ENCODE measurements around the gene EEF2K.

EEF2K gene

DNA sequence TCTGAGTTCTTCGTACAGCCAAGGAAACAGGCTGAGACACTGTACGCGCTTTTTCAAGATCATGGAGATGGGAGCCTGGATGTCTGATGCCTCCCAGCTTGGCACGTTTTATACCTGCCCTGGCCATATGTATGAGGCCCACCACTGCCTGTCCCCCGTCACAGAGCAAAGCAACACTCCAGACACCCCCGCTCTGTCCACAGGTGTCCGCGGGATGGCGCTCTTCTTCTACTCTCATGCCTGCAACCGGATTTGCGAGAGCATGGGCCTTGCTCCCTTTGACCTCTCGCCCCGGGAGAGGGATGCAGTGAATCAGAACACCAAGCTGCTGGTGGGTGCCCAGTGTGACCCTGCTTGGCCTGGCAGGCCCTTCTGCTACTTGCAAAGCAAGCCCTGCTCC lies 51.4 kb downstream of the EEF2K start:
- H3K9me3 ChIP-seq (ENCODE audit: control insufficient read depth, low read length) = peaks cover 7% of the 10 kb centered on the region
- peaks cover 70% of the 10 kb centered on the region for H3K36me3 ChIP-seq (ENCODE audit: control insufficient read depth, insufficient read depth, low read length, severe bottlenecking)
- H3K4me1 ChIP-seq (ENCODE audit: control insufficient read depth, insufficient read depth, low read length) = peaks cover 6% of the 10 kb centered on the region
- no peak for DNase-seq (ENCODE audit: low read depth)
- H3K27me3 ChIP-seq (replicated peaks; ENCODE audit: control insufficient read depth, insufficient read depth, low read length) = no peaks in the 10 kb centered on the region
- H3K4me3 ChIP-seq (ENCODE audit: low read length) = no peak overlapping the region
- no peak overlapping the region for H3K9ac ChIP-seq (ENCODE audit: low read length)

- no peak overlapping the region for H3K4me3 ChIP-seq (ENCODE audit: low read length)
Measured at GRCh38 chr16:22260490-22260889, 54.4 kb downstream of the EEF2K start.

DNA sequence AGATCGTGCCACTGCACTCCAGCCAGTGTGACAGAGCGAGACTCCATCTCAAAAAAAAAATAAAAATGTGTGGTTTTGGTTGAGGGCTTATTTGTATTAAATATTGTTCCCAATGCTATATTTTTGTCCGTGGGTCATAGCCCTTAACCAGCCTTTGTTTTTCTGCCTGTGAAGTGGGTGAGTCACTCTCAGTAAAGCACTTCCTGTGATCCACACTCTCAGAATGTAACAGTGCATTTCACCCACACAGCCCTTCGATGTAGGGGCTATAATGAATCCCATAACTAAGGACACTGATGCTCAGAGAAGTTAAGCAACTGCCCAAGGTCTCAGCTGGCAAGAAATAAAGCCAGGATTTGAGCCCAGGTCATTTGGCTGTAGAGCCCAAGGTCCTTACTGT lies 56.4 kb downstream of the EEF2K start:
- Histone ChIP-seq H3K27me3 (replicated peaks; ENCODE audit: control insufficient read depth, insufficient read depth, low read length) (no peaks in the 10 kb centered on the region), H3K36me3 (ENCODE audit: control insufficient read depth, insufficient read depth, low read length, severe bottlenecking) (peaks cover 78% of the 10 kb centered on the region), H3K9me3 (ENCODE audit: control insufficient read depth, low read length) (no peaks in the 10 kb centered on the region), H3K4me3 (ENCODE audit: low read length) (no peak overlapping the region), H3K4me1 (ENCODE audit: control insufficient read depth, insufficient read depth, low read length) (peaks cover 6% of the 10 kb centered on the region), H3K9ac (ENCODE audit: low read length) (no peak overlapping the region)
- DNase-seq (ENCODE audit: low read depth) = no peak

More at GRCh38 chr16:22260490-22260889, 54.4 kb downstream of the EEF2K start:
- Histone ChIP-seq H3K9ac (ENCODE audit: low read length) (no peak overlapping the region), H3K27me3 (replicated peaks; ENCODE audit: control insufficient read depth, insufficient read depth, low read length) (no peaks in the 10 kb centered on the region), H3K4me1 (ENCODE audit: control insufficient read depth, insufficient read depth, low read length) (peaks cover 6% of the 10 kb centered on the region), H3K36me3 (ENCODE audit: control insufficient read depth, insufficient read depth, low read length, severe bottlenecking) (peaks cover 72% of the 10 kb centered on the region), H3K9me3 (ENCODE audit: control insufficient read depth, low read length) (peaks cover 2% of the 10 kb centered on the region)
- no peak for DNase-seq (ENCODE audit: low read depth)

DNA sequence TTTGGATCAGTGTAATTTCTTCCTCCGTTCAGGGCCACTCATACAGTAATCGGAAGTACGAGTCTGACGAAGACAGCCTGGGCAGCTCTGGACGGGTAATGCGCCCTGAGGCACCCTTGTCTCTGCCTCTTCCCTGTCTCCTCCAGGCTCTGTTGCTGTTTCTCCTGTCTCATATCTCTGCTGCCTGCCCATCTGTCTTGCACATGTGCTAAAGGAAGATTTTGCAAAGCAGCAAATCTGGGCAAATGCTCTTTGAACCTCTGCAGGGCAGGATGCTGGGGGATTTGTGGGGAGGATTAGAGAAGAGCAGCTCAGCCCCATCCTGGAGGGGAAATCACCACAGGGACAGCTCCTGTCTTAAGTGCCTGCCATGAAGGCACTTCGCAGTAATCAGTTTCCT lies 58.7 kb downstream of the EEF2K start:
- peak; percentile 23 for DNase-seq (ENCODE audit: low read depth)
- Histone ChIP-seq H3K4me1 (ENCODE audit: control insufficient read depth, insufficient read depth, low read length) (no peaks in the 10 kb centered on the region), H3K36me3 (ENCODE audit: control insufficient read depth, insufficient read depth, low read length, severe bottlenecking) (peaks cover 79% of the 10 kb centered on the region), H3K4me3 (ENCODE audit: low read length) (no peak overlapping the region), H3K27me3 (replicated peaks; ENCODE audit: control insufficient read depth, insufficient read depth, low read length) (no peaks in the 10 kb centered on the region), H3K9ac (ENCODE audit: low read length) (no peak overlapping the region), H3K9me3 (ENCODE audit: control insufficient read depth, low read length) (no peaks in the 10 kb centered on the region)

DNA sequence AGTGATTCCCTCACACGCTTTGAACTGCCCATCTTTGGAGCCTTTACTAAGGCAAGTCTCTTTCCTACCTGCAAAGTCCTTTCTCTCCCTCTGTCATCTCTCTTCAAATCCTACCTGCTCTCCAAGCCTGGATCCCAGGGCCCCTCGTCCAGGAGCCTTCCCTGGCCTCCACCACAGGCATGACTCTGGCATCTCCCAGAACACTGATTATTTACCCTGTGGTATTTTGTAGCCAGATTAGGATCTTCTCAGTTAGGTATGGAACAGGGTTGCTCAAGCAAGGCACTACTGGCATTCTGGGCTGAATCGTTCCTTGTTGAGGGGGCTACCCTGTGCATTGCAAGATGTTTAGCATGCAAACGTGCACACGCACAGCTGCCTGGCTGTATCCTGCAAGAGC lies 59.3 kb downstream of the EEF2K start:
- peak; percentile 22 for DNase-seq (ENCODE audit: low read depth)
- Histone ChIP-seq H3K4me1 (ENCODE audit: control insufficient read depth, insufficient read depth, low read length) (no peaks in the 10 kb centered on the region), H3K9me3 (ENCODE audit: control insufficient read depth, low read length) (no peaks in the 10 kb centered on the region), H3K27me3 (replicated peaks; ENCODE audit: control insufficient read depth, insufficient read depth, low read length) (no peaks in the 10 kb centered on the region), H3K9ac (ENCODE audit: low read length) (no peak overlapping the region), H3K4me3 (ENCODE audit: low read length) (no peak overlapping the region), H3K36me3 (ENCODE audit: control insufficient read depth, insufficient read depth, low read length, severe bottlenecking) (peaks cover 79% of the 10 kb centered on the region)

DNA sequence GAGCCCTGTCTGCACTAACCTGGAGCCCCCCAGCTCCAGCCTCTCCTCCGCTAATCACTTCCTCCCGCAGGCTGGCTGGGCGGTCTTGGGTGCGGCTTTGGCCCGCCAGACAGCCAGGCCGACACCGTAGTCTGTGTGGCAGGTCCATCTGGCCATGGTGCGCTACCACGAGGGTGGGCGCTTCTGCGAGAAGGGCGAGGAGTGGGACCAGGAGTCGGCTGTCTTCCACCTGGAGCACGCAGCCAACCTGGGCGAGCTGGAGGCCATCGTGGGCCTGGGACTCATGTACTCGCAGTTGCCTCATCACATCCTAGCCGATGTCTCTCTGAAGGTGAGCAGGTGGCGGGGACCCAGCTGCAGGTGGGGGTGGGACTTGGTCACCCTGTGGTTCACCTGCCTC lies 60.5 kb downstream of the EEF2K start:
- H3K36me3 ChIP-seq (ENCODE audit: control insufficient read depth, insufficient read depth, low read length, severe bottlenecking) = peaks cover 82% of the 10 kb centered on the region
- DNase-seq (ENCODE audit: low read depth) = no peak
- H3K27me3 ChIP-seq (replicated peaks; ENCODE audit: control insufficient read depth, insufficient read depth, low read length) = no peaks in the 10 kb centered on the region
- H3K4me1 ChIP-seq (ENCODE audit: control insufficient read depth, insufficient read depth, low read length) = no peaks in the 10 kb centered on the region
- no peak overlapping the region for H3K9ac ChIP-seq (ENCODE audit: low read length)
- H3K4me3 ChIP-seq (ENCODE audit: low read length) = no peak overlapping the region
- H3K9me3 ChIP-seq (ENCODE audit: control insufficient read depth, low read length) = no peaks in the 10 kb centered on the region

GRCh38 chr16:22267764-22268163 lies 61.7 kb downstream of the EEF2K start:
- Histone ChIP-seq H3K9ac (ENCODE audit: low read length) (no peak overlapping the region), H3K9me3 (ENCODE audit: control insufficient read depth, low read length) (no peaks in the 10 kb centered on the region), H3K4me1 (ENCODE audit: control insufficient read depth, insufficient read depth, low read length) (peaks cover 5% of the 10 kb centered on the region), H3K4me3 (ENCODE audit: low read length) (no peak overlapping the region), H3K27me3 (replicated peaks; ENCODE audit: control insufficient read depth, insufficient read depth, low read length) (no peaks in the 10 kb centered on the region), H3K36me3 (ENCODE audit: control insufficient read depth, insufficient read depth, low read length, severe bottlenecking) (peaks cover 89% of the 10 kb centered on the region)
- DNase-seq (ENCODE audit: low read depth) = no peak

GRCh38 chr16:22270525-22270924 lies 64.4 kb downstream of the EEF2K start:
- peaks cover 12% of the 10 kb centered on the region for H3K4me1 ChIP-seq (ENCODE audit: control insufficient read depth, insufficient read depth, low read length)
- no peak overlapping the region for H3K4me3 ChIP-seq (ENCODE audit: low read length)
- no peaks in the 10 kb centered on the region for H3K27me3 ChIP-seq (replicated peaks; ENCODE audit: control insufficient read depth, insufficient read depth, low read length)
- no peaks in the 10 kb centered on the region for H3K9me3 ChIP-seq (ENCODE audit: control insufficient read depth, low read length)
- H3K9ac ChIP-seq (ENCODE audit: low read length) = no peak overlapping the region
- peaks cover 87% of the 10 kb centered on the region for H3K36me3 ChIP-seq (ENCODE audit: control insufficient read depth, insufficient read depth, low read length, severe bottlenecking)
- DNase-seq (ENCODE audit: low read depth) = no peak

GRCh38 chr16:22272870-22273650 lies 67.0 kb downstream of the EEF2K start:
- Histone ChIP-seq H3K4me3 (ENCODE audit: low read length) (no peak overlapping the region), H3K36me3 (ENCODE audit: control insufficient read depth, insufficient read depth, low read length, severe bottlenecking) (peaks cover 77% of the 10 kb centered on the region), H3K27me3 (replicated peaks; ENCODE audit: control insufficient read depth, insufficient read depth, low read length) (no peaks in the 10 kb centered on the region), H3K9ac (ENCODE audit: low read length) (no peak overlapping the region), H3K9me3 (ENCODE audit: control insufficient read depth, low read length) (no peaks in the 10 kb centered on the region), H3K4me1 (ENCODE audit: control insufficient read depth, insufficient read depth, low read length) (peaks cover 12% of the 10 kb centered on the region)
- DNase-seq (ENCODE audit: low read depth) = peak; percentile 56

GRCh38 chr16:22274916-22275315 lies 68.8 kb downstream of the EEF2K start:
- peaks cover 69% of the 10 kb centered on the region for H3K36me3 ChIP-seq (ENCODE audit: control insufficient read depth, insufficient read depth, low read length, severe bottlenecking)
- no peak overlapping the region for H3K4me3 ChIP-seq (ENCODE audit: low read length)
- no peak for DNase-seq (ENCODE audit: low read depth)
- no peaks in the 10 kb centered on the region for H3K27me3 ChIP-seq (replicated peaks; ENCODE audit: control insufficient read depth, insufficient read depth, low read length)
- peaks cover 12% of the 10 kb centered on the region for H3K4me1 ChIP-seq (ENCODE audit: control insufficient read depth, insufficient read depth, low read length)
- H3K9me3 ChIP-seq (ENCODE audit: control insufficient read depth, low read length) = no peaks in the 10 kb centered on the region
- no peak overlapping the region for H3K9ac ChIP-seq (ENCODE audit: low read length)

DNA sequence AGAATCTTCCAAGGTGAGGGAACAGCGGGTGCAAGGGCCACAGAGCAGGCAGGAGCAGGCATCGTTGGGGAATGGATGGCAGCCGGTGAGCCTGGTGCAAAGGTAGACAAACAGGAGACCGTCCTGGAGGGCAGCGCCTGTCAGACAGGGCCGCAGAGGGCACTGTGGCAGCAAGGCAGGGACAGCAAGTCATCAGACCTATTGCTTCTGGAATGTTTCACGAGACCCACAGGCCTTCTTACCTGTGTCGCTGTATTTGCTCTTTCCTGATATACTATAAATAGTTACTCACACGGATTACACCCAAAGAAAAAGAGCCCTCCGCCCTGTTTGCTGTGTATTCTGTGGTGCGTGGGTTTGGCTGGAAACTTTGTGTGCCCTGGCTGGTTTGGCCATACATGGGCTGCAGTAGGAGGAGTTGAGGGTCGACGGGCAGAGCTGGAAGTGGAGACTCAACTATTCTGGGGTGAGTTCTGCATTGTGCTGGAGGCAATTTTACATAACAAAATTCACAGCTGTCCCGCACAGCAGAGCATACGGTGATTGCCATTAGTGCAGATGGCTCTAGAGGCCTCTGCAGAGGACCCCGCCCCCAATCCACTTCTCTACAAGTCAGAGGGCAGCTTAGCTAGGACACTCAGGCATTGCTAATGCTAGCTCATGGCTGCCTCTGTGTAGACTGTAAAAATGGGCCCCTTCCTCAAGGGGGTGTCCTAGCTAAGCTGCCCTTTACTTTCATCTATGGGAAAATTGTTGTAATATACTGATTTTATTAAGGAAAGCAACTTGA lies 72.6 kb downstream of the EEF2K start:
- Histone ChIP-seq H3K27me3 (replicated peaks; ENCODE audit: control insufficient read depth, insufficient read depth, low read length) (no peaks in the 10 kb centered on the region), H3K4me1 (ENCODE audit: control insufficient read depth, insufficient read depth, low read length) (no peaks in the 10 kb centered on the region), H3K4me3 (ENCODE audit: low read length) (no peak overlapping the region), H3K9ac (ENCODE audit: low read length) (no peak overlapping the region), H3K36me3 (ENCODE audit: control insufficient read depth, insufficient read depth, low read length, severe bottlenecking) (peaks cover 66% of the 10 kb centered on the region), H3K9me3 (ENCODE audit: control insufficient read depth, low read length) (no peaks in the 10 kb centered on the region)
- DNase-seq (ENCODE audit: low read depth) = no peak

Data from adipocyte (in vitro differentiated cells).